ENCODE data around the gene OGFOD1. TPM values are rescaled to one million over a fixed set of nuclear protein-coding genes. Genes with fewer than 3 reads are reported as not detected.
A peak's percentile ranks its signal among the peaks of the same experiment; 100 is the strongest.

OGFOD1 gene
- total RNA-seq, 4 donors from 2014 or later = 28.4 to 75.3 (median 58.7) TPM

DNA sequence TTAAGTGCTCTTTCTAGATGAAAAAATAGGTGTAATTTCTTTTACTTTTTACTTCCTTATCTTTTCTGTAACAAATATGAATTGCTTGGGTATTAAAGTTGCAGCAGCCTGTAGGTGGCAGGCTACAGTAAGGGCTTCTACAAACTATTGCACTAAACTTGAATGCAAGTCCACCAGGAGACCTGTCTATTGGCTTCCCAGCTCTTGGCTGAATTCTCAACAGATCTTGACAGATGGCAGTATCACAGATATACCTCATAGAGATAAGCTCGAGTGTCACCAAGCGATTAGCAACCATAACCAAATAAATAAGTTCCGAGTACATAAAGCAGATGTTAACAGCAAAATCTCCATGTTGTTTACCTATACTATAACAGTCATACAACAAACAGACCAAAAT, 62.6 kb downstream of the OGFOD1 start:
- 77 to 82% methylated on average over 3 of the region's 3 CpGs for WGBS, 2 donors
- H3K27me3 ChIP-seq = no peaks in the 10 kb centered on the region
- DNase-seq = peak; percentile 20 to 28
- peaks cover 13 to 29% of the 10 kb centered on the region in 2 donors for H3K4me1 ChIP-seq
- TF ChIP-seq POLR2A (IDR thresholded peaks at IDR 0.05) = no peak
- TF ChIP-seq, protein P1, sequence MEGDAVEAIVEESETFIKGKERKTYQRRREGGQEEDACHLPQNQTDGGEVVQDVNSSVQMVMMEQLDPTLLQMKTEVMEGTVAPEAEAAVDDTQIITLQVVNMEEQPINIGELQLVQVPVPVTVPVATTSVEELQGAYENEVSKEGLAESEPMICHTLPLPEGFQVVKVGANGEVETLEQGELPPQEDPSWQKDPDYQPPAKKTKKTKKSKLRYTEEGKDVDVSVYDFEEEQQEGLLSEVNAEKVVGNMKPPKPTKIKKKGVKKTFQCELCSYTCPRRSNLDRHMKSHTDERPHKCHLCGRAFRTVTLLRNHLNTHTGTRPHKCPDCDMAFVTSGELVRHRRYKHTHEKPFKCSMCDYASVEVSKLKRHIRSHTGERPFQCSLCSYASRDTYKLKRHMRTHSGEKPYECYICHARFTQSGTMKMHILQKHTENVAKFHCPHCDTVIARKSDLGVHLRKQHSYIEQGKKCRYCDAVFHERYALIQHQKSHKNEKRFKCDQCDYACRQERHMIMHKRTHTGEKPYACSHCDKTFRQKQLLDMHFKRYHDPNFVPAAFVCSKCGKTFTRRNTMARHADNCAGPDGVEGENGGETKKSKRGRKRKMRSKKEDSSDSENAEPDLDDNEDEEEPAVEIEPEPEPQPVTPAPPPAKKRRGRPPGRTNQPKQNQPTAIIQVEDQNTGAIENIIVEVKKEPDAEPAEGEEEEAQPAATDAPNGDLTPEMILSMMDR (IDR thresholded peaks at IDR 0.05) = peak in 5 of 6 experiments; percentile 41 to 58 (median 50)
- intact Hi-C loops (cut with DNase I) = loop anchor here (10.0 kb wide), 1 partner anchor 91 kb away; the partner anchor contains the start of gene MT2A
- H3K9me3 ChIP-seq = no peaks in the 10 kb centered on the region
- H3K27ac ChIP-seq = no peak overlapping the region
- H3K36me3 ChIP-seq = peaks cover 9 to 20% of the 10 kb centered on the region in 2 donors
- no peak overlapping the region for H3K4me3 ChIP-seq (replicated peaks in 1 of 3)

DNA sequence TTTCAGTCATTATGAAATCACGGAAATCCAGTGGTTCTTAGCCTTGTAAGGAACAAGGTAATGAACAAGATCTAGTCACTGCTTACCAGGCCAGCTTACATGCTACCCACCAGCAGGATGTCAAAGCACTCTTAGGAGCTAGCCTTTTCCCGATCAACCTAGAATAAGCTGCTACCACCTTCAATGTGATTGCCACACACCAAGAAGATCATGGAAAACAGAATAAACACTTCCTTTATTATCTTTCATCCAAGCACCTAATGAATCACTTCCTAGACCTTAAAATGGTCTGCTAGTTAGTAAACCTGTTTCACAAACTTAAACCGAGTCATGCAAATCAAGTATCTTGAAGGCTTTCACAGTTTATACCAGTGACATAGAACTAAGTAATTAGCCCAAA, 63.5 kb downstream of the OGFOD1 start:
- no peaks in the 10 kb centered on the region for H3K27me3 ChIP-seq
- no peak for TF ChIP-seq POLR2A (IDR thresholded peaks at IDR 0.05)
- TF ChIP-seq, protein P1 (IDR thresholded peaks at IDR 0.05) = no peak
- no peak overlapping the region for H3K4me3 ChIP-seq (replicated peaks in 1 of 3)
- H3K36me3 ChIP-seq = peaks cover 2 to 11% of the 10 kb centered on the region in 2 donors
- intact Hi-C loops (cut with DNase I) = loop anchor here (5.0 to 10.0 kb wide), 2 partner anchors 90 to 182 kb away; partner anchors contain the start of gene MT2A
- peaks cover 16 to 30% of the 10 kb centered on the region in 2 donors for H3K4me1 ChIP-seq
- no peak for DNase-seq
- no peak overlapping the region for H3K27ac ChIP-seq
- no peaks in the 10 kb centered on the region for H3K9me3 ChIP-seq
- WGBS, 2 donors = 82 to 89% methylated on average over 3 of the region's 3 CpGs

DNA sequence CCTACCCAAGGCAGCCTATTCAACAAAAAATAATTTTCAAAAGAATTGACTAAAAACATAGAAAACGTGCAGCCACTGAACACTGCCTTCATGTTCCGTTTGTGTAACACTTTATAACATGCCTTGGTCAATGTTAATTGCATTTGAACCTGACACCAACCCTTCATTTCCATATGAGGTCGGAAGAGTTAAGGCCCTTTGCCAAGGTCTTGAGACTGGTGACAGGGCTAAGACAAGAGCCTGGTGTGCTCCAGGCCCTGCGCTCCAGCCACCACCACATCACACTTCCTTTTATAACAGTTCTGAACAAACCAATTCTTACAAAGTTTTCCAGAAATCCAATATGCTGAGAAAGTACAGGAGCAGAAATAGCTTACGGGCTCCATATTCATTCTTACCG, 64.3 kb downstream of the OGFOD1 start:
- H3K9me3 ChIP-seq = no peaks in the 10 kb centered on the region
- no peak for DNase-seq
- WGBS, 2 donors = 82 to 83% methylated on average over 6 of the region's 6 CpGs
- peaks cover 0 to 3% of the 10 kb centered on the region in 2 donors for H3K36me3 ChIP-seq
- H3K27ac ChIP-seq = no peak overlapping the region
- H3K4me3 ChIP-seq (replicated peaks in 1 of 3) = no peak overlapping the region
- intact Hi-C loops (cut with DNase I) = loop anchor here (5.0 to 10.0 kb wide), 2 partner anchors 89 to 182 kb away; partner anchors contain the start of gene MT2A
- no peaks in the 10 kb centered on the region for H3K27me3 ChIP-seq
- peaks cover 16 to 30% of the 10 kb centered on the region in 2 donors for H3K4me1 ChIP-seq
- no peak for TF ChIP-seq POLR2A (IDR thresholded peaks at IDR 0.05)
- TF ChIP-seq, protein P1 (IDR thresholded peaks at IDR 0.05) = no peak

DNA sequence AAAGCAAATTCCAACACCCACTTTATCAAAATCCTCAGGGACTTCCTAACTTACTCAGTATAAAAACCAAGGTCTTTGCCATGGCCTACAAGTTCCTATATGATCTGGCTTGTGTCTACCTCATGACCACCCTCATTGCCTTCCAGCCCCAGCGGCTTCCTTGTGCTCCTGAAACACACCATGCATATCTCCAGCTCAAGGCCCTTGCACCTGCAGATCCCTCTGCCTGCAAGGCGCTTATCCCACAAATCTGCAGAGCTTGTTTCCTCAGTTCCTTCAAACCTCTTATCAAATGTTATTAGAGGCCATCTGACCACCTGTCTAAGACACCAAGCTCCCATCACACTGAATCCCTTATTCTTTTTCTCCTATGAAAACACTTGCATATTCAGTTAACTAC, 65.9 kb downstream of the OGFOD1 start:
- WGBS, 2 donors = 89 to 92% methylated on average over 2 of the region's 2 CpGs
- Histone ChIP-seq H3K9me3 (no peaks in the 10 kb centered on the region), H3K27ac (no peak overlapping the region), H3K36me3 (no peaks in the 10 kb centered on the region), H3K27me3 (no peaks in the 10 kb centered on the region), H3K4me3 (replicated peaks in 1 of 3) (no peak overlapping the region), H3K4me1 (peaks cover 16 to 30% of the 10 kb centered on the region in 2 donors)
- TF ChIP-seq POLR2A (IDR thresholded peaks at IDR 0.05) = no peak
- TF ChIP-seq, protein P1 (IDR thresholded peaks at IDR 0.05) = no peak
- no peak for DNase-seq
- intact Hi-C loops (cut with DNase I) = loop anchor here (5.0 to 10.0 kb wide), 2 partner anchors 88 to 180 kb away; partner anchors contain the start of gene MT2A

DNA sequence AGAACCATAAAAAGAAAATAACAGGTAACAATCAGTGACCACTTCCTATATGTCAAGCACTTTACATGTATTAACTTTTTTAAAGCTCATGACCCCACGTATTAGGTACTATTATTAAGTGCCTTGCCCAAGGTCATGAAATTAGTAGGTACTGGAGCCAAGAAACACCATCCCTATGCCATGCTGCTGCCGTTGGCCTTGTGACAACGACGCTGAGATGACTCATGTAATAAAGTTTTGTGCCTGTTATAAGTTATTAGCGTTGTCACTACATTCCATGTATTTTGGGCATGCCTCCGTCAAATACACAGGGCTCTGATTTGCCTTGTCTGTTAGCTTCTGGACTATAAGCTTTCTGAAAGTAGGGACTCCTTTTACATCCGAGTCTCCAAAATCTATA, 67.1 kb downstream of the OGFOD1 start:
- no peaks in the 10 kb centered on the region for H3K9me3 ChIP-seq
- no peak overlapping the region for H3K4me3 ChIP-seq (replicated peaks in 1 of 3)
- H3K27ac ChIP-seq = no peak overlapping the region
- TF ChIP-seq, protein P1 (IDR thresholded peaks at IDR 0.05) = no peak
- intact Hi-C loops (cut with DNase I) = loop anchor here (5.0 to 10.0 kb wide), 2 partner anchors 86 to 179 kb away; partner anchors contain the start of gene MT2A
- no peaks in the 10 kb centered on the region for H3K27me3 ChIP-seq
- no peaks in the 10 kb centered on the region for H3K36me3 ChIP-seq
- peaks cover 16 to 30% of the 10 kb centered on the region in 2 donors for H3K4me1 ChIP-seq
- no peak for DNase-seq
- WGBS, 2 donors = 85 to 97% methylated on average over 7 of the region's 7 CpGs
